WTC11 (cell line): ENCODE measurements around the gene IRF8. TPM values are rescaled to one million over a fixed set of nuclear protein-coding genes. Genes with fewer than 3 reads are reported as not detected.

ENCODE experiments used
- ATAC-seq: fragments of 200-7000 bp; cut with Tn5 transposase; 2 replicates; pipeline ENCODE4 v1.10.0; 2021; ENCODE audit warnings: mild to moderate bottlenecking, moderate library complexity
- CTCF ChIA-PET: fragments of 300-600 bp; sonication (Branson Sonifier 250); formaldehyde crosslinking; loops from one replicate; lab custom pipeline; 2021; ENCODE audit warnings: antibody characterized with exemption; lab: Charles Lee
- POLR2A ChIA-PET: fragments of 350-600 bp; sonication (Branson Sonifier 250); formaldehyde crosslinking; loops from one replicate; lab custom pipeline; 2021; ENCODE audit warnings: antibody characterized with exemption; lab: Charles Lee
- DNase-seq: peaks from one replicate; pipeline ENCODE4 v3.0.0; 2021; ENCODE audit warnings: low spot score
- H3K27ac Mint-ChIP-seq: 2 replicates; pipeline ENCODE4 v1.8.0; 2021; ENCODE audit warnings: mixed read lengths
- H3K27me3 Mint-ChIP-seq: 2 replicates; pipeline ENCODE4 v1.8.0; 2021; ENCODE audit warnings: low read depth, mild to moderate bottlenecking, moderate library complexity, mixed read lengths
- H3K36me3 Mint-ChIP-seq: 2 replicates; pipeline ENCODE4 v1.8.0; 2021; ENCODE audit warnings: mixed read lengths
- H3K4me1 Mint-ChIP-seq: 2 replicates; pipeline ENCODE4 v1.8.0; 2022; ENCODE audit warnings: mixed read lengths
- H3K4me3 Mint-ChIP-seq: 2 replicates; pipeline ENCODE4 v1.8.0; 2021; ENCODE audit warnings: mild to moderate bottlenecking, moderate library complexity, mixed read lengths
- H3K9me3 Mint-ChIP-seq: 2 replicates; pipeline ENCODE4 v1.8.0; 2021; ENCODE audit warnings: mixed read lengths
- FOXJ3 ChIP-seq: sonication (generic); formaldehyde crosslinking; IDR thresholded peaks from 2 replicates; pipeline ENCODE4 v1.9.0; 2021; ENCODE audit warnings: missing genetic modification reagents, mild to moderate bottlenecking, borderline replicate concordance
- FOXK1 ChIP-seq: sonication (generic); formaldehyde crosslinking; IDR thresholded peaks from 2 replicates; pipeline ENCODE4 v1.8.0; 2022; ENCODE audit warnings: mild to moderate bottlenecking, moderate library complexity, missing genetic modification reagents
- MXD4 ChIP-seq: fragments of 250-450 bp; sonication (Bioruptor Pico); IDR thresholded peaks from 2 replicates; pipeline ENCODE4 v1.8.0; 2021; ENCODE audit warnings: mild to moderate bottlenecking, moderate library complexity, borderline replicate concordance
- NFATC4 ChIP-seq: fragments of 250-450 bp; sonication (Bioruptor Pico); IDR thresholded peaks from 2 replicates; pipeline ENCODE4 v1.9.0; 2021; ENCODE audit warnings: mild to moderate bottlenecking
- RELA ChIP-seq: sonication (generic); formaldehyde crosslinking; IDR thresholded peaks from 2 replicates; pipeline ENCODE4 v1.8.1; 2022; ENCODE audit warnings: missing genetic modification reagents, mild to moderate bottlenecking, borderline replicate concordance
- SOX15 ChIP-seq: fragments of 250-450 bp; sonication (Bioruptor Pico); IDR thresholded peaks from 2 replicates; pipeline ENCODE4 v1.9.0; 2021; ENCODE audit warnings: mild to moderate bottlenecking
- TCF7 ChIP-seq: sonication (generic); formaldehyde crosslinking; IDR thresholded peaks from 2 replicates; pipeline ENCODE4 v1.8.0; 2022; ENCODE audit warnings: mild to moderate bottlenecking, low read depth, missing genetic modification reagents, moderate library complexity
- TEAD4 ChIP-seq: sonication (generic); formaldehyde crosslinking; IDR thresholded peaks from 2 replicates; pipeline ENCODE4 v1.8.0; 2022; ENCODE audit warnings: mild to moderate bottlenecking, missing genetic modification reagents
- ZNF317 ChIP-seq: sonication (generic); formaldehyde crosslinking; IDR thresholded peaks from 2 replicates; pipeline ENCODE4 v1.8.1; 2023; ENCODE audit warnings: low read depth, mild to moderate bottlenecking, moderate library complexity, missing genetic modification reagents, borderline replicate concordance
- ZNF671 ChIP-seq: fragments of 250-450 bp; sonication (Bioruptor Pico); IDR thresholded peaks from 2 replicates; pipeline ENCODE4 v1.8.0; 2021; ENCODE audit warnings: mild to moderate bottlenecking
- total RNA-seq: library from RNA; stranded (reverse); gene quantifications from 3 replicates; pipeline ENCODE4 v1.2.3, GENCODE V29; 2021
- TF ChIP-seq, protein P1 (sequence below): fragments of 250-450 bp; sonication (Bioruptor Pico); IDR thresholded peaks from 2 replicates; pipeline ENCODE4 v1.8.0; 2021; ENCODE audit warnings: mild to moderate bottlenecking
- TF ChIP-seq, protein P2 (sequence below): sonication (generic); formaldehyde crosslinking; IDR thresholded peaks from 2 replicates; pipeline ENCODE4 v1.8.1; 2023; ENCODE audit warnings: mild to moderate bottlenecking, missing genetic modification reagents, moderate library complexity
- TF ChIP-seq, protein P3 (sequence below): sonication (generic); formaldehyde crosslinking; IDR thresholded peaks from 2 replicates; pipeline ENCODE4 v1.8.1; 2023; ENCODE audit warnings: mild to moderate bottlenecking, missing genetic modification reagents, moderate library complexity
- TF ChIP-seq, protein P4 (sequence below): fragments of 250-450 bp; sonication (Bioruptor Pico); IDR thresholded peaks from 2 replicates; pipeline ENCODE4 v1.9.0; 2021; ENCODE audit warnings: mild to moderate bottlenecking, borderline replicate concordance
- TF ChIP-seq, protein P5 (sequence below): sonication (generic); formaldehyde crosslinking; IDR thresholded peaks from 2 replicates; pipeline ENCODE4 v1.8.0; 2023; ENCODE audit warnings: missing genetic modification reagents
- TF ChIP-seq, protein P6 (sequence below): sonication (generic); formaldehyde crosslinking; IDR thresholded peaks from 2 replicates; pipeline ENCODE4 v1.8.0; 2022; ENCODE audit warnings: missing genetic modification reagents
- TF ChIP-seq, protein P7 (sequence below): sonication (generic); formaldehyde crosslinking; IDR thresholded peaks from 2 replicates; pipeline ENCODE4 v1.8.1; 2023; ENCODE audit warnings: mild to moderate bottlenecking, missing genetic modification reagents
- TF ChIP-seq, protein P8 (sequence below): sonication (generic); formaldehyde crosslinking; IDR thresholded peaks from 2 replicates; pipeline ENCODE4 v1.8.1; 2023; ENCODE audit warnings: mild to moderate bottlenecking, missing genetic modification reagents, borderline replicate concordance

Gene IRF8
- total RNA-seq, 1 experiment from 2014 or later = 1.1 TPM

GRCh38 chr16:85869785-85870558, 29.0 kb upstream of the IRF8 start:
- peaks cover 15% of the 10 kb centered on the region for H3K36me3 Mint-ChIP-seq
- H3K27ac Mint-ChIP-seq = peak overlapping the region; percentile 6; the same call in 1 of the 2 replicates
- POLR2A ChIA-PET = interaction anchor here (0.6 kb wide), 1 partner anchor 12 kb away, joined by 3 read pairs; no protein-coding TSS in a partner anchor
- H3K4me1 Mint-ChIP-seq = peaks cover 23% of the 10 kb centered on the region
- CTCF ChIA-PET = interaction anchor here (0.8 to 2.8 kb wide), 8 partner anchors 10 to 174 kb away, joined by 3 to 20 read pairs (median 4); no protein-coding TSS in a partner anchor
- DNase-seq (no peak), ATAC-seq (peak; percentile 87)
- H3K9me3 Mint-ChIP-seq = peaks cover 32% of the 10 kb centered on the region
- TF ChIP-seq, protein P1, sequence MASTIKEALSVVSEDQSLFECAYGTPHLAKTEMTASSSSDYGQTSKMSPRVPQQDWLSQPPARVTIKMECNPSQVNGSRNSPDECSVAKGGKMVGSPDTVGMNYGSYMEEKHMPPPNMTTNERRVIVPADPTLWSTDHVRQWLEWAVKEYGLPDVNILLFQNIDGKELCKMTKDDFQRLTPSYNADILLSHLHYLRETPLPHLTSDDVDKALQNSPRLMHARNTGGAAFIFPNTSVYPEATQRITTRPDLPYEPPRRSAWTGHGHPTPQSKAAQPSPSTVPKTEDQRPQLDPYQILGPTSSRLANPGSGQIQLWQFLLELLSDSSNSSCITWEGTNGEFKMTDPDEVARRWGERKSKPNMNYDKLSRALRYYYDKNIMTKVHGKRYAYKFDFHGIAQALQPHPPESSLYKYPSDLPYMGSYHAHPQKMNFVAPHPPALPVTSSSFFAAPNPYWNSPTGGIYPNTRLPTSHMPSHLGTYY (CRISPR knock-in tag) = no peak
- TF ChIP-seq ZNF671 (CRISPR knock-in tag) = no peak
- TF ChIP-seq TEAD4 (CRISPR knock-in tag) = no peak
- no peak for TF ChIP-seq FOXJ3 (CRISPR knock-in tag)
- TF ChIP-seq, protein P2, sequence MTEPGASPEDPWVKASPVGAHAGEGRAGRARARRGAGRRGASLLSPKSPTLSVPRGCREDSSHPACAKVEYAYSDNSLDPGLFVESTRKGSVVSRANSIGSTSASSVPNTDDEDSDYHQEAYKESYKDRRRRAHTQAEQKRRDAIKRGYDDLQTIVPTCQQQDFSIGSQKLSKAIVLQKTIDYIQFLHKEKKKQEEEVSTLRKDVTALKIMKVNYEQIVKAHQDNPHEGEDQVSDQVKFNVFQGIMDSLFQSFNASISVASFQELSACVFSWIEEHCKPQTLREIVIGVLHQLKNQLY (CRISPR knock-in tag) = no peak
- TF ChIP-seq FOXK1 = no peak
- TF ChIP-seq, protein P3, sequence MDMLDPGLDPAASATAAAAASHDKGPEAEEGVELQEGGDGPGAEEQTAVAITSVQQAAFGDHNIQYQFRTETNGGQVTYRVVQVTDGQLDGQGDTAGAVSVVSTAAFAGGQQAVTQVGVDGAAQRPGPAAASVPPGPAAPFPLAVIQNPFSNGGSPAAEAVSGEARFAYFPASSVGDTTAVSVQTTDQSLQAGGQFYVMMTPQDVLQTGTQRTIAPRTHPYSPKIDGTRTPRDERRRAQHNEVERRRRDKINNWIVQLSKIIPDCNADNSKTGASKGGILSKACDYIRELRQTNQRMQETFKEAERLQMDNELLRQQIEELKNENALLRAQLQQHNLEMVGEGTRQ (CRISPR knock-in tag) = no peak
- TF ChIP-seq RELA (CRISPR knock-in tag) = no peak
- TF ChIP-seq ZNF317 (CRISPR knock-in tag) = no peak
- no peak for TF ChIP-seq NFATC4 (CRISPR knock-in tag)
- TF ChIP-seq, protein P4, sequence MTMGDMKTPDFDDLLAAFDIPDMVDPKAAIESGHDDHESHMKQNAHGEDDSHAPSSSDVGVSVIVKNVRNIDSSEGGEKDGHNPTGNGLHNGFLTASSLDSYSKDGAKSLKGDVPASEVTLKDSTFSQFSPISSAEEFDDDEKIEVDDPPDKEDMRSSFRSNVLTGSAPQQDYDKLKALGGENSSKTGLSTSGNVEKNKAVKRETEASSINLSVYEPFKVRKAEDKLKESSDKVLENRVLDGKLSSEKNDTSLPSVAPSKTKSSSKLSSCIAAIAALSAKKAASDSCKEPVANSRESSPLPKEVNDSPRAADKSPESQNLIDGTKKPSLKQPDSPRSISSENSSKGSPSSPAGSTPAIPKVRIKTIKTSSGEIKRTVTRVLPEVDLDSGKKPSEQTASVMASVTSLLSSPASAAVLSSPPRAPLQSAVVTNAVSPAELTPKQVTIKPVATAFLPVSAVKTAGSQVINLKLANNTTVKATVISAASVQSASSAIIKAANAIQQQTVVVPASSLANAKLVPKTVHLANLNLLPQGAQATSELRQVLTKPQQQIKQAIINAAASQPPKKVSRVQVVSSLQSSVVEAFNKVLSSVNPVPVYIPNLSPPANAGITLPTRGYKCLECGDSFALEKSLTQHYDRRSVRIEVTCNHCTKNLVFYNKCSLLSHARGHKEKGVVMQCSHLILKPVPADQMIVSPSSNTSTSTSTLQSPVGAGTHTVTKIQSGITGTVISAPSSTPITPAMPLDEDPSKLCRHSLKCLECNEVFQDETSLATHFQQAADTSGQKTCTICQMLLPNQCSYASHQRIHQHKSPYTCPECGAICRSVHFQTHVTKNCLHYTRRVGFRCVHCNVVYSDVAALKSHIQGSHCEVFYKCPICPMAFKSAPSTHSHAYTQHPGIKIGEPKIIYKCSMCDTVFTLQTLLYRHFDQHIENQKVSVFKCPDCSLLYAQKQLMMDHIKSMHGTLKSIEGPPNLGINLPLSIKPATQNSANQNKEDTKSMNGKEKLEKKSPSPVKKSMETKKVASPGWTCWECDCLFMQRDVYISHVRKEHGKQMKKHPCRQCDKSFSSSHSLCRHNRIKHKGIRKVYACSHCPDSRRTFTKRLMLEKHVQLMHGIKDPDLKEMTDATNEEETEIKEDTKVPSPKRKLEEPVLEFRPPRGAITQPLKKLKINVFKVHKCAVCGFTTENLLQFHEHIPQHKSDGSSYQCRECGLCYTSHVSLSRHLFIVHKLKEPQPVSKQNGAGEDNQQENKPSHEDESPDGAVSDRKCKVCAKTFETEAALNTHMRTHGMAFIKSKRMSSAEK (CRISPR knock-in tag) = no peak
- TF ChIP-seq, protein P5, sequence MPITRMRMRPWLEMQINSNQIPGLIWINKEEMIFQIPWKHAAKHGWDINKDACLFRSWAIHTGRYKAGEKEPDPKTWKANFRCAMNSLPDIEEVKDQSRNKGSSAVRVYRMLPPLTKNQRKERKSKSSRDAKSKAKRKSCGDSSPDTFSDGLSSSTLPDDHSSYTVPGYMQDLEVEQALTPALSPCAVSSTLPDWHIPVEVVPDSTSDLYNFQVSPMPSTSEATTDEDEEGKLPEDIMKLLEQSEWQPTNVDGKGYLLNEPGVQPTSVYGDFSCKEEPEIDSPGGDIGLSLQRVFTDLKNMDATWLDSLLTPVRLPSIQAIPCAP (CRISPR knock-in tag) = no peak
- TF ChIP-seq, protein P6, sequence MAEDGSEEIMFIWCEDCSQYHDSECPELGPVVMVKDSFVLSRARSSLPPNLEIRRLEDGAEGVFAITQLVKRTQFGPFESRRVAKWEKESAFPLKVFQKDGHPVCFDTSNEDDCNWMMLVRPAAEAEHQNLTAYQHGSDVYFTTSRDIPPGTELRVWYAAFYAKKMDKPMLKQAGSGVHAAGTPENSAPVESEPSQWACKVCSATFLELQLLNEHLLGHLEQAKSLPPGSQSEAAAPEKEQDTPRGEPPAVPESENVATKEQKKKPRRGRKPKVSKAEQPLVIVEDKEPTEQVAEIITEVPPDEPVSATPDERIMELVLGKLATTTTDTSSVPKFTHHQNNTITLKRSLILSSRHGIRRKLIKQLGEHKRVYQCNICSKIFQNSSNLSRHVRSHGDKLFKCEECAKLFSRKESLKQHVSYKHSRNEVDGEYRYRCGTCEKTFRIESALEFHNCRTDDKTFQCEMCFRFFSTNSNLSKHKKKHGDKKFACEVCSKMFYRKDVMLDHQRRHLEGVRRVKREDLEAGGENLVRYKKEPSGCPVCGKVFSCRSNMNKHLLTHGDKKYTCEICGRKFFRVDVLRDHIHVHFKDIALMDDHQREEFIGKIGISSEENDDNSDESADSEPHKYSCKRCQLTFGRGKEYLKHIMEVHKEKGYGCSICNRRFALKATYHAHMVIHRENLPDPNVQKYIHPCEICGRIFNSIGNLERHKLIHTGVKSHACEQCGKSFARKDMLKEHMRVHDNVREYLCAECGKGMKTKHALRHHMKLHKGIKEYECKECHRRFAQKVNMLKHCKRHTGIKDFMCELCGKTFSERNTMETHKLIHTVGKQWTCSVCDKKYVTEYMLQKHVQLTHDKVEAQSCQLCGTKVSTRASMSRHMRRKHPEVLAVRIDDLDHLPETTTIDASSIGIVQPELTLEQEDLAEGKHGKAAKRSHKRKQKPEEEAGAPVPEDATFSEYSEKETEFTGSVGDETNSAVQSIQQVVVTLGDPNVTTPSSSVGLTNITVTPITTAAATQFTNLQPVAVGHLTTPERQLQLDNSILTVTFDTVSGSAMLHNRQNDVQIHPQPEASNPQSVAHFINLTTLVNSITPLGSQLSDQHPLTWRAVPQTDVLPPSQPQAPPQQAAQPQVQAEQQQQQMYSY (CRISPR knock-in tag) = no peak
- TF ChIP-seq, protein P7, sequence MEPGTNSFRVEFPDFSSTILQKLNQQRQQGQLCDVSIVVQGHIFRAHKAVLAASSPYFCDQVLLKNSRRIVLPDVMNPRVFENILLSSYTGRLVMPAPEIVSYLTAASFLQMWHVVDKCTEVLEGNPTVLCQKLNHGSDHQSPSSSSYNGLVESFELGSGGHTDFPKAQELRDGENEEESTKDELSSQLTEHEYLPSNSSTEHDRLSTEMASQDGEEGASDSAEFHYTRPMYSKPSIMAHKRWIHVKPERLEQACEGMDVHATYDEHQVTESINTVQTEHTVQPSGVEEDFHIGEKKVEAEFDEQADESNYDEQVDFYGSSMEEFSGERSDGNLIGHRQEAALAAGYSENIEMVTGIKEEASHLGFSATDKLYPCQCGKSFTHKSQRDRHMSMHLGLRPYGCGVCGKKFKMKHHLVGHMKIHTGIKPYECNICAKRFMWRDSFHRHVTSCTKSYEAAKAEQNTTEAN (CRISPR knock-in tag) = no peak
- TF ChIP-seq MXD4 = no peak
- TF ChIP-seq, protein P8, sequence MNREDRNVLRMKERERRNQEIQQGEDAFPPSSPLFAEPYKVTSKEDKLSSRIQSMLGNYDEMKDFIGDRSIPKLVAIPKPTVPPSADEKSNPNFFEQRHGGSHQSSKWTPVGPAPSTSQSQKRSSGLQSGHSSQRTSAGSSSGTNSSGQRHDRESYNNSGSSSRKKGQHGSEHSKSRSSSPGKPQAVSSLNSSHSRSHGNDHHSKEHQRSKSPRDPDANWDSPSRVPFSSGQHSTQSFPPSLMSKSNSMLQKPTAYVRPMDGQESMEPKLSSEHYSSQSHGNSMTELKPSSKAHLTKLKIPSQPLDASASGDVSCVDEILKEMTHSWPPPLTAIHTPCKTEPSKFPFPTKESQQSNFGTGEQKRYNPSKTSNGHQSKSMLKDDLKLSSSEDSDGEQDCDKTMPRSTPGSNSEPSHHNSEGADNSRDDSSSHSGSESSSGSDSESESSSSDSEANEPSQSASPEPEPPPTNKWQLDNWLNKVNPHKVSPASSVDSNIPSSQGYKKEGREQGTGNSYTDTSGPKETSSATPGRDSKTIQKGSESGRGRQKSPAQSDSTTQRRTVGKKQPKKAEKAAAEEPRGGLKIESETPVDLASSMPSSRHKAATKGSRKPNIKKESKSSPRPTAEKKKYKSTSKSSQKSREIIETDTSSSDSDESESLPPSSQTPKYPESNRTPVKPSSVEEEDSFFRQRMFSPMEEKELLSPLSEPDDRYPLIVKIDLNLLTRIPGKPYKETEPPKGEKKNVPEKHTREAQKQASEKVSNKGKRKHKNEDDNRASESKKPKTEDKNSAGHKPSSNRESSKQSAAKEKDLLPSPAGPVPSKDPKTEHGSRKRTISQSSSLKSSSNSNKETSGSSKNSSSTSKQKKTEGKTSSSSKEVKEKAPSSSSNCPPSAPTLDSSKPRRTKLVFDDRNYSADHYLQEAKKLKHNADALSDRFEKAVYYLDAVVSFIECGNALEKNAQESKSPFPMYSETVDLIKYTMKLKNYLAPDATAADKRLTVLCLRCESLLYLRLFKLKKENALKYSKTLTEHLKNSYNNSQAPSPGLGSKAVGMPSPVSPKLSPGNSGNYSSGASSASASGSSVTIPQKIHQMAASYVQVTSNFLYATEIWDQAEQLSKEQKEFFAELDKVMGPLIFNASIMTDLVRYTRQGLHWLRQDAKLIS (CRISPR knock-in tag) = no peak
- no peak for TF ChIP-seq SOX15 (CRISPR knock-in tag)
- TF ChIP-seq TCF7 (CRISPR knock-in tag) = no peak
- H3K4me3 Mint-ChIP-seq = peak overlapping the region; percentile 35
- peaks cover 10% of the 10 kb centered on the region; the same call in 1 of the 2 replicates for H3K27me3 Mint-ChIP-seq
